Right lobe of liver (tissue), 6 donors: ENCODE measurements around the gene TMEM88. TPM values are rescaled to one million over a fixed set of nuclear protein-coding genes. Genes with fewer than 3 reads are reported as not detected.
A peak's percentile ranks its signal among the peaks of the same experiment; 100 is the strongest.

ENCODE experiments used
- ATAC-seq, 4 donors: fragments of 200-7000 bp; cut with Tn5 transposase; one replicate each; pipeline ENCODE4 v1.9.1; 2020; ENCODE audit warnings: mild to moderate bottlenecking in 4 of 4, moderate library complexity in 4 of 4
- DNase-seq, 3 donors: peaks; one replicate each; pipeline ENCODE4 v3.0.0-alpha.2; 2020
- H3K27ac ChIP-seq, 3 donors: fragments of 200-600 bp; one replicate each; pipeline ENCODE4 v1.8.0; 2022
- H3K27me3 ChIP-seq, 2 donors: fragments of 200-600 bp; one replicate each; pipeline ENCODE4 v1.8.0; 2022
- H3K36me3 ChIP-seq, 4 donors: fragments of 200-600 bp; sonication (generic) in 1 of 4; one replicate each; pipeline versions ENCODE4 v1.5.1 to v1.8.0; 2017 to 2022; ENCODE audit warnings: control low read depth in 1 of 4
- H3K4me1 ChIP-seq, 4 donors: fragments of 200-600 bp; sonication (generic) in 1 of 4; one replicate each; pipeline versions ENCODE4 v1.5.1 to v1.8.0; 2017 to 2022; ENCODE audit warnings: control low read depth in 1 of 4
- H3K4me3 ChIP-seq, 3 donors: fragments of 200-600 bp; one replicate each; pipeline ENCODE4 v1.8.0; 2022
- H3K9me3 ChIP-seq, 4 donors: fragments of 200-600 bp; sonication (generic) in 1 of 4; one replicate each; pipeline versions ENCODE4 v1.5.1 to v1.8.0; 2017 to 2022; ENCODE audit warnings: control low read depth in 1 of 4
- CTCF ChIP-seq, 4 donors: fragments of 200-600 bp in 3 of 4; fragments of 450-650 bp in 1 of 4; IDR thresholded peaks; one replicate each; pipeline versions ENCODE4 v1.5.1 to v1.8.0; 2016 to 2022; ENCODE audit warnings: antibody characterized with exemption in 4 of 4, mild to moderate bottlenecking in 2 of 4
- POLR2A ChIP-seq: fragments of 450-650 bp; IDR thresholded peaks from one replicate; pipeline ENCODE4 v1.6.1; 2017; ENCODE audit warnings: antibody characterized with exemption, mild to moderate bottlenecking
- WGBS: methylation state at CpG from one replicate; pipeline ENCODE4 v1.1.6; 2018; ENCODE audit warnings: low coverage, low lambda C conversion rate; ENCODE audit not compliant: insufficient coverage; ENCODE audit errors: missing lambda C conversion rate; 5-methylcytosine and 5-hydroxymethylcytosine counted together
- intact Hi-C, 2 donors: fragments of 100-400 bp; cut with DNase I; formaldehyde crosslinking; loops; one replicate each; pipeline versions ENCODE4 v1.11.2 to v1.14.1; 2022
- total RNA-seq, 6 experiments: library from RNA; depleted of rRNA in 2 of 6; stranded (reverse); fragments of >200 nt in 2 of 6; fragmentation: NEBNext Ultra II Directional in 3 of 6; extraction: Animal tissue kit (Norgen Biotek cat#: 25700) in 3 of 6; gene quantifications; one replicate each; pipeline versions ENCODE4 v1.1.0 to v1.2.4, GENCODE V29; 2016 to 2023
- donor health status: DM: no; HTN: yes; CAD: no.
- donor health status: DM: no; HTN: no; CAD: no.
- donor health status: DM: no; HTN: no; CAD: no.
- donor health status: DM: no; HTN: yes; CAD: no.
- donor health status: DM: no; HTN: yes; CAD: no.

TMEM88 gene
- total RNA-seq, 6 experiments from 2014 or later: 0.74 to 2.4 (median 1.2) TPM

- WGBS: 61% methylated on average over 8 of the region's 10 CpGs
- intact Hi-C loops: loop anchor here in 1 of 2 donors (5.0 kb wide), 1 partner anchor 34 kb away; no protein-coding TSS in a partner anchor
- DNase-seq (peak in 1 of 3 donors; percentile 43), ATAC-seq (no peak)
- Histone ChIP-seq H3K36me3 (no peaks in the 10 kb centered on the region), H3K4me3 (no peak overlapping the region), H3K27me3 (no peaks in the 10 kb centered on the region), H3K27ac (no peak overlapping the region), H3K4me1 (no peaks in the 10 kb centered on the region), H3K9me3 (no peaks in the 10 kb centered on the region)
- TF ChIP-seq POLR2A: no peak
- TF ChIP-seq CTCF (IDR thresholded peaks at IDR 0.05): no peak
Observed at GRCh38 chr17:7818026-7818425, 36.8 kb upstream of the TMEM88 start.

GRCh38 chr17:7818746-7819645, 35.9 kb upstream of the TMEM88 start:
- WGBS: 68% methylated on average over 6 of the region's 27 CpGs

GRCh38 chr17:7820231-7820630, 34.6 kb upstream of the TMEM88 start:
- WGBS: 57% methylated on average over 3 of the region's 5 CpGs
- ATAC-seq (no peak), DNase-seq (peak in 1 of 3 donors; percentile 26)
- Histone ChIP-seq H3K9me3 (no peaks in the 10 kb centered on the region), H3K4me3 (no peak overlapping the region), H3K27me3 (no peaks in the 10 kb centered on the region), H3K27ac (no peak overlapping the region), H3K36me3 (no peaks in the 10 kb centered on the region), H3K4me1 (no peaks in the 10 kb centered on the region)
- TF ChIP-seq CTCF (IDR thresholded peaks at IDR 0.05) (no peak), POLR2A (no peak)
- intact Hi-C loops: loop anchor here in 1 of 2 donors (10.0 kb wide), 1 partner anchor 85 kb away; no protein-coding TSS in a partner anchor

More at GRCh38 chr17:7818746-7819645, 35.9 kb upstream of the TMEM88 start:
- H3K36me3 ChIP-seq: no peaks in the 10 kb centered on the region
- H3K9me3 ChIP-seq: no peaks in the 10 kb centered on the region
- no peak for TF ChIP-seq CTCF (IDR thresholded peaks at IDR 0.05)
- TF ChIP-seq POLR2A: no peak
- intact Hi-C loops: loop anchor here in 1 of 2 donors (5.0 kb wide), 1 partner anchor 33 kb away; no protein-coding TSS in a partner anchor
- no peak overlapping the region for H3K4me3 ChIP-seq
- no peaks in the 10 kb centered on the region for H3K27me3 ChIP-seq
- ATAC-seq (no peak), DNase-seq (peak in 1 of 3 donors; percentile 42)
- no peaks in the 10 kb centered on the region for H3K4me1 ChIP-seq
- H3K27ac ChIP-seq: no peak overlapping the region

GRCh38 chr17:7822126-7822525, 32.7 kb upstream of the TMEM88 start:
- Histone ChIP-seq H3K4me3 (no peak overlapping the region), H3K36me3 (no peaks in the 10 kb centered on the region), H3K27ac (no peak overlapping the region), H3K4me1 (no peaks in the 10 kb centered on the region), H3K9me3 (no peaks in the 10 kb centered on the region), H3K27me3 (no peaks in the 10 kb centered on the region)
- intact Hi-C loops: loop anchor here in 1 of 2 donors (10.0 kb wide), 1 partner anchor 83 kb away; no protein-coding TSS in a partner anchor
- WGBS: 55% methylated on average over 11 of the region's 14 CpGs
- TF ChIP-seq CTCF (IDR thresholded peaks at IDR 0.05) (no peak), POLR2A (no peak)
- no peak for DNase-seq
- no peak for ATAC-seq
